ENCODE measurements around the gene SPPL2B. TPM values are rescaled to one million over a fixed set of nuclear protein-coding genes. Genes with fewer than 3 reads are reported as not detected.

SPPL2B gene
- total RNA-seq, 1 donor from 2014 or later, result 20.7 TPM

GRCh38 chr19:2317300-2317699, 11.2 kb upstream of the SPPL2B start:
- Histone ChIP-seq H3K9me3 (ENCODE audit: low read depth) (no peaks in the 10 kb centered on the region), H3K27ac (no peak overlapping the region), H2AFZ (replicated peaks) (no peak overlapping the region), H3K4me1 (peaks cover 4% of the 10 kb centered on the region), H4K20me1 (ENCODE audit: low read depth) (no peaks in the 10 kb centered on the region), H3F3A (ENCODE audit: low read depth) (peaks cover 4% of the 10 kb centered on the region), H3K4me3 (no peak overlapping the region), H3K27me3 (peaks cover 28% of the 10 kb centered on the region), H3K4me2 (no peak overlapping the region), H3K9ac (no peak overlapping the region), H3K79me2 (ENCODE audit: low read depth) (no peaks in the 10 kb centered on the region), H3K36me3 (no peaks in the 10 kb centered on the region)
- Mint-ChIP-seq H3K9me3 (peaks cover 18% of the 10 kb centered on the region), H3K27me3 (ENCODE audit: insufficient read depth, low read depth) (peaks cover 17% of the 10 kb centered on the region), H3K4me3 (no peak overlapping the region), H3K27ac (no peak overlapping the region), H3K36me3 (no peaks in the 10 kb centered on the region), H3K4me1 (peaks cover 11% of the 10 kb centered on the region)
- TF ChIP-seq EZH2 (IDR thresholded peaks at IDR 0.05) (no peak), CTCF (IDR thresholded peaks at IDR 0.05) (no peak), EZH2phosphoT487 (IDR thresholded peaks at IDR 0.05) (no peak)
- no peak for DNase-seq (ENCODE audit: low spot score)

- no peak overlapping the region for H2AFZ ChIP-seq (replicated peaks)
- H3K4me2 ChIP-seq, result no peak overlapping the region
- H3K27me3 ChIP-seq, result peaks cover 24% of the 10 kb centered on the region
- no peaks in the 10 kb centered on the region for H3K36me3 ChIP-seq
- Mint-ChIP-seq H3K27me3 (ENCODE audit: insufficient read depth, low read depth) (peaks cover 17% of the 10 kb centered on the region), H3K27ac (no peak overlapping the region), H3K4me3 (no peak overlapping the region), H3K9me3 (peaks cover 18% of the 10 kb centered on the region), H3K36me3 (no peaks in the 10 kb centered on the region), H3K4me1 (peaks cover 11% of the 10 kb centered on the region)
- H3K9me3 ChIP-seq (ENCODE audit: low read depth), result no peaks in the 10 kb centered on the region
- no peak for DNase-seq (ENCODE audit: low spot score)
- H3F3A ChIP-seq (ENCODE audit: low read depth), result peaks cover 4% of the 10 kb centered on the region
- H3K27ac ChIP-seq, result no peak overlapping the region
- H3K4me1 ChIP-seq, result peaks cover 4% of the 10 kb centered on the region
- no peaks in the 10 kb centered on the region for H3K79me2 ChIP-seq (ENCODE audit: low read depth)
- H3K4me3 ChIP-seq, result no peak overlapping the region
- no peak for TF ChIP-seq CTCF (IDR thresholded peaks at IDR 0.05)
- TF ChIP-seq EZH2 (IDR thresholded peaks at IDR 0.05), result no peak
- no peak for TF ChIP-seq EZH2phosphoT487 (IDR thresholded peaks at IDR 0.05)
- H4K20me1 ChIP-seq (ENCODE audit: low read depth), result no peaks in the 10 kb centered on the region
- H3K9ac ChIP-seq, result no peak overlapping the region
Observed at GRCh38 chr19:2317756-2318155, 10.7 kb upstream of the SPPL2B start.

- no peaks in the 10 kb centered on the region for H3K36me3 ChIP-seq
Observed at GRCh38 chr19:2318923-2319322, 9.6 kb upstream of the SPPL2B start.

More at GRCh38 chr19:2318923-2319322, 9.6 kb upstream of the SPPL2B start:
- Histone ChIP-seq H3K4me1 (peaks cover 4% of the 10 kb centered on the region), H3K27me3 (peaks cover 13% of the 10 kb centered on the region), H4K20me1 (ENCODE audit: low read depth) (no peaks in the 10 kb centered on the region), H3F3A (ENCODE audit: low read depth) (peaks cover 4% of the 10 kb centered on the region), H3K4me2 (no peak overlapping the region), H3K9me3 (ENCODE audit: low read depth) (no peaks in the 10 kb centered on the region), H3K9ac (no peak overlapping the region), H3K27ac (no peak overlapping the region), H3K4me3 (no peak overlapping the region), H3K79me2 (ENCODE audit: low read depth) (no peaks in the 10 kb centered on the region), H2AFZ (replicated peaks) (no peak overlapping the region)
- Mint-ChIP-seq H3K9me3 (peaks cover 14% of the 10 kb centered on the region), H3K4me1 (peaks cover 8% of the 10 kb centered on the region), H3K27ac (no peak overlapping the region), H3K36me3 (no peaks in the 10 kb centered on the region), H3K4me3 (no peak overlapping the region), H3K27me3 (ENCODE audit: insufficient read depth, low read depth) (peaks cover 15% of the 10 kb centered on the region)
- DNase-seq (ENCODE audit: low spot score), result no peak
- TF ChIP-seq EZH2 (IDR thresholded peaks at IDR 0.05), result no peak
- TF ChIP-seq EZH2phosphoT487 (IDR thresholded peaks at IDR 0.05), result no peak
- TF ChIP-seq CTCF (IDR thresholded peaks at IDR 0.05), result no peak
